ENCODE data around the gene TAF8. TPM values are rescaled to one million over a fixed set of nuclear protein-coding genes. Genes with fewer than 3 reads are reported as not detected.
"Not testable (repeated sequence)": the region's sequence is repeated elsewhere in the genome, so short reads cannot be mapped to it uniquely, and the experiment has no call there.

The TAF8 gene
- polyA plus RNA-seq (ENCODE audit: insufficient read length in 3 of 3): 10 to 100 TPM; 19.9 to 25.8 (median 20.4) TPM
- long read RNA-seq, donor 1, full-length matches to known transcripts: 3 of 3 reads
- long read RNA-seq, donor 1, partial matches to known transcripts: 0 of 3 reads
- long read RNA-seq, donor 1, other reads (novel, unspliced or antisense): 0 of 3 reads
- long read RNA-seq, donor 2, full-length matches to known transcripts: 4 of 4 reads
- long read RNA-seq, donor 2, partial matches to known transcripts: 0 of 4 reads
- long read RNA-seq, donor 2, other reads (novel, unspliced or antisense): 0 of 4 reads
- long read RNA-seq, donor 3, full-length matches to known transcripts: 3 of 3 reads
- long read RNA-seq, donor 3, partial matches to known transcripts: 0 of 3 reads
- long read RNA-seq, donor 3, other reads (novel, unspliced or antisense): 0 of 3 reads
- long read RNA-seq, donor 4, full-length matches to known transcripts: 4 of 4 reads
- long read RNA-seq, donor 4, partial matches to known transcripts: 0 of 4 reads
- long read RNA-seq, donor 4, other reads (novel, unspliced or antisense): 0 of 4 reads
- long read RNA-seq, donor 5: 0 reads
- long read RNA-seq, donor 6, full-length matches to known transcripts: 5 of 5 reads
- long read RNA-seq, donor 6, partial matches to known transcripts: 0 of 5 reads
- long read RNA-seq, donor 6, other reads (novel, unspliced or antisense): 0 of 5 reads
- long read RNA-seq, donor 7, full-length matches to known transcripts: 4 of 27 reads
- long read RNA-seq, donor 7, partial matches to known transcripts: 23 of 27 reads
- long read RNA-seq, donor 7, other reads (novel, unspliced or antisense): 0 of 27 reads
- long read RNA-seq, donor 8: 0 reads
- long read RNA-seq, donor 9, full-length matches to known transcripts: 1 of 1 reads
- long read RNA-seq, donor 9, partial matches to known transcripts: 0 of 1 reads
- long read RNA-seq, donor 9, other reads (novel, unspliced or antisense): 0 of 1 reads
- long read RNA-seq, donor 10, full-length matches to known transcripts: 3 of 3 reads
- long read RNA-seq, donor 10, partial matches to known transcripts: 0 of 3 reads
- long read RNA-seq, donor 10, other reads (novel, unspliced or antisense): 0 of 3 reads
- long read RNA-seq, donor 11, partial matches to known transcripts: 0 of 2 reads
- long read RNA-seq, donor 11, other reads (novel, unspliced or antisense): 0 of 2 reads
- long read RNA-seq, donor 12, partial matches to known transcripts: 0 of 1 reads
- long read RNA-seq, donor 12, other reads (novel, unspliced or antisense): 0 of 1 reads
- long read RNA-seq, donor 13: 0 reads
- long read RNA-seq, donor 14, full-length matches to known transcripts: 1 of 1 reads
- long read RNA-seq, donor 14, partial matches to known transcripts: 0 of 1 reads
- long read RNA-seq, donor 14, other reads (novel, unspliced or antisense): 0 of 1 reads
- long read RNA-seq, donor 15, full-length matches to known transcripts: 2 of 2 reads
- long read RNA-seq, donor 15, partial matches to known transcripts: 0 of 2 reads
- long read RNA-seq, donor 15, other reads (novel, unspliced or antisense): 0 of 2 reads
- long read RNA-seq, donor 16, full-length matches to known transcripts: 13 of 21 reads
- long read RNA-seq, donor 16, partial matches to known transcripts: 8 of 21 reads
- long read RNA-seq, donor 16, other reads (novel, unspliced or antisense): 0 of 21 reads

DNA sequence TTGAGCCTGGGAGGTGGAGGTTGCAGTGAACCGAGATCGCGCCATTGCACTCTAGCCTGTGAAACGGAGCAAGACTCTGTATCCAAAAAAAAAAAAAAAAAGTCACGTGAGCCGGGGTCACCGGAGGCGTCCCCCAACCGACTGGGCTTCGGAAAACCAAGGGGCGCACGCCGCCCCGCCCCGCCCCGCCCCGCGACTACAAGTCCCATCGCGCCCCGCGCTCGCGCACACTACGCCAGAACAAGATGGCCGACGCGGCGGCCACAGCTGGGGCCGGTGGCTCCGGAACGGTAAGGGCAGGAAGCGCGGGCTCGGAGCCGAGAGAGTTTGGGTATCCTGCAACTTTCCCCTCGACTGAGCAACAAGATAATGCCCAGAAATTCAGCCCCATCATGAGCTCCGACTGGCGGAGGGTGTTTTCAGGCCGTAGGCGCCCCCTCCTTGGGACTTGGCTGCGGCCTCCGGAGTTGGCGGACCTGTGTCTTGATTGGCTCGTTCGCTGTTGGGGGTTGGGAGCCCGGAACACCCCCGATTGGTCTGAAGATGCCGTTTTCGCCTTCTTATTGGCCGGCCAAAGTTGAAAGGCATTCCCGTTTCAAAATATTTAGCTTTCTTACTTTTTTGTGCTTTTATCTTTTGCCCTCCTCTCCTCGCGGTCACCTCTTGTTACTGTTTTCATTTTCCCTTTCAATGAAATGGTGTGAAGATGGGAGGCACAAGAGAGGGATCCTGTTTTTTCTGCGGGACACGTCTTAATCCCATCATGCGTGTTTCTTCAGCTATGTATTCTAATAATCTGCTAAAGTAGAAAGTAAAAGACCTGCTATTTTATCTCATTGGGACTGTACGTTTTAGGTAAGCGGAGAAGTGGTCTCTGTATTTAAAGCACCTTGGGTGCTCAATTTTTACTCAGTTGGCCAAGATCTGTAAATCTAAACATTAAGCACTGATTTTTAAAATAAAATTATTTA is at the start of gene TAF8:
Gene TAF8, plus strand, starts transcription at position 228 of the 971 bp plus-strand sequence. Its CDS starts 18 bp downstream, at position 246.
- DNase-seq (ENCODE audit: extremely low read depth in 1 of 11, low read depth in 9 of 11, low spot score in 4 of 11): peak; percentile 77 to 92 (median 90)

DNA sequence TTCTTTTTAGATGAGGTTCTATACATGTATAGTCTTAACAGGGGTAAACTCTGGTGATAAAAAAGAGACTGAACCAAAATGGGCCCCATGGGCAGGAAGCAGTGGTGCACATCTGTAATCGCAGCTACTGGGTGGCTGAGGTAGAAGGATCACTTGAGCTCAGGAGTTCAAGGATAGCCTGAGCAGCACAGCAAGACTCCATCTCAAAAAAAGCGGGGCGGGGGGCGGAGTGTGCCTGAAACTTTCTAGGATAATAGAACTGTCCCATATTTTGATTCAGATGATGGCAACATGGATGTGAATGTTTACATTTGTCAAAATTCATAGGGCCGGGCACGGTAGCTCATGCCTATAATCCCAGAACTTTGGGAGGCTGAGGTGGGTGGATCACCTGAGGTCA is 48.8 kb upstream of the TAF8 start:
- no peak for DNase-seq (ENCODE audit: extremely low read depth in 1 of 11, low read depth in 9 of 11, low spot score in 4 of 11)

GRCh38 chr6:42003658-42004057 is 46.7 kb upstream of the TAF8 start:
- DNase-seq (ENCODE audit: extremely low read depth in 1 of 11, low read depth in 9 of 11, low spot score in 4 of 11): not testable (repeated sequence)

GRCh38 chr6:42007286-42008137 is 42.8 kb upstream of the TAF8 start:
- DNase-seq (ENCODE audit: extremely low read depth in 1 of 11, low read depth in 9 of 11, low spot score in 4 of 11): no peak

GRCh38 chr6:42008138-42008528 is 42.2 kb upstream of the TAF8 start:
- DNase-seq (ENCODE audit: extremely low read depth in 1 of 11, low read depth in 9 of 11, low spot score in 4 of 11): not testable (repeated sequence)

DNA sequence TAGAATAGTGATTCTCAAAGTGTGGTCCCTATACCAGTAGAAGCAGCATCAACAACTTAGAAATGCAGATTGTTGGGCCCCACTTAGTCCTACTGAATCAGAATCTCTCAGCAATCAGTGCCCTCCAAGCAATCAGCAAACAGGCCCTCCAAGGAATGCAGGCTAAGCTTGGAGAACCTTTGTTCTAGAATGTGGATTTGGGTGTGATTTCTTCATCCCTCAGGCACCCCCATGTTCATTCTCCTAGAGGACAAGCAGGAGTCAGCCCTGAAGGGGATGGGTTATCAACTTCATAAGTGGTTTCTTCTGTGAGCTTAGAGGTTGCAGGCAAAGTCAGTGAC is 40.5 kb upstream of the TAF8 start:
- DNase-seq (ENCODE audit: extremely low read depth in 1 of 11, low read depth in 9 of 11, low spot score in 4 of 11): no peak

GRCh38 chr6:42010185-42010891 is 40.0 kb upstream of the TAF8 start:
- peak in 7 of 11 donors; percentile 20 to 47 (median 32) for DNase-seq (ENCODE audit: extremely low read depth in 1 of 11, low read depth in 9 of 11, low spot score in 4 of 11)

GRCh38 chr6:42010909-42011308 is 39.4 kb upstream of the TAF8 start:
- DNase-seq (ENCODE audit: extremely low read depth in 1 of 11, low read depth in 9 of 11, low spot score in 4 of 11): no peak

- no peak for DNase-seq (ENCODE audit: extremely low read depth in 1 of 11, low read depth in 9 of 11, low spot score in 4 of 11)
Observed at GRCh38 chr6:42012501-42013133, 37.7 kb upstream of the TAF8 start.

DNA sequence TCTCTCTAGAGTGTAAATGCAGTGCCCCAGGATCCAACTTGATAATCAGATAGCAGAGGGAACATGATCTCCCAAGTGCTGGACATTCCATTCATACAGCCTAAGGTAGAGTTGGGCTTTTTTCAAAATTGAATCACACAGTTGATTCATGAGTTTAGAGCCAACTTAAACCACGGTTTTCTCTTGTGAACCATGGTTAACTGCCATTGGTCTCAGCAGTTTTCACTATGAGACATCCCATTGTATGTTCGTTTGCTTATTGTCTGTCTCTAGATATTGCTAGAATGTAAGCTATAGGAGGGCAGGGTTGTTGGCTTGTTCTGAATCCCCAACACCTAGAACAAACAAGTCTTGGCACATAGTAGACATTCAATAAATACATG is 37.2 kb upstream of the TAF8 start:
- no peak for DNase-seq (ENCODE audit: extremely low read depth in 1 of 11, low read depth in 9 of 11, low spot score in 4 of 11)

DNA sequence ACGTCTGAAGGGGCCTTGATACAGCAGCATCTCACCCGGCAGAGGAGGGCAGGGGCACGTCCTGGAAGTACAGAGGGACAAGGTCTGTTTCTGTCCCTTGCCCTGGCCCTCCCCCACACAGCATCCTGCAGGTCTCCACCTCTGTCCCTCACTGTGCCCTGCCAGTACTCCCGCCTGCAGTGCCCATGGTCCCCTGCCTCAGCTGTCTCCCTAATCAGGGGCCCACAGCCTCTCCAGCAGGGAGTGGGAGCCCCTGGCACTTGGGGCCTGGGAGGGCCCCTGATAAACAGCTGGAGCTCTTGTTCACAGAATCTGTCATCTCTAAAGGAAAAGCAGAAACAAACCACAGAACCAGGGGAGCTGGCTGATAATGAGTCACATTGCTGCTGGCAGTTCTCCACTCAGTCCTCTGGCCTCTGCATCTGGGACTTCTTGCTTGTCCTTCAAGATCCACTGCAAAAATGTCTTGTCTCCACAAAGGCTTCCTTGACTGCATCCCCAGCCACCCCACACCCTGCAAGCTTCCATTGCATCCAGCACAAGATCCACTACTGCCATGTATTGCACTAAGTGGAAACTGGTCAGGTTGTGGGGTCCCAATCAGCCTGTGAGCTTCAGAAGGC is 33.2 kb upstream of the TAF8 start:
- no peak for DNase-seq (ENCODE audit: extremely low read depth in 1 of 11, low read depth in 9 of 11, low spot score in 4 of 11)

DNA sequence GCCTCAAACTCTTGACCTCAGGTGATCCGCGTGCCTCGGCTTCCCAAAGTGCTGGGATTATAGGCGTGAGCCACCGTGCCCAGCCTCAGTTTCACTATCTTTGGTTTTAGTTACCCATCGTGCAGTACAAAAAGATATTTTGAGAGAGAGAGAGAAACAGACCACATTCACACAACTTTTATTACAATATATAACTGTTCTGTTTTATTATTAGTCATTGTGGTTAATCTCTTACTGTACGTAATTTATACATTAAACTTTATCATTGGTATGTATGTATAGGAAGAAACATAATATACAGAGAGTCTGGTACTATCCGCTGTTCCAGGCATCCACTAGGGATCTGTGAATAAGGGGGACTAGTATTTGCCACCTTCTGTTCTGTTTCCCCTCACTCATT is 29.4 kb upstream of the TAF8 start:
- no peak for DNase-seq (ENCODE audit: extremely low read depth in 1 of 11, low read depth in 9 of 11, low spot score in 4 of 11)

DNA sequence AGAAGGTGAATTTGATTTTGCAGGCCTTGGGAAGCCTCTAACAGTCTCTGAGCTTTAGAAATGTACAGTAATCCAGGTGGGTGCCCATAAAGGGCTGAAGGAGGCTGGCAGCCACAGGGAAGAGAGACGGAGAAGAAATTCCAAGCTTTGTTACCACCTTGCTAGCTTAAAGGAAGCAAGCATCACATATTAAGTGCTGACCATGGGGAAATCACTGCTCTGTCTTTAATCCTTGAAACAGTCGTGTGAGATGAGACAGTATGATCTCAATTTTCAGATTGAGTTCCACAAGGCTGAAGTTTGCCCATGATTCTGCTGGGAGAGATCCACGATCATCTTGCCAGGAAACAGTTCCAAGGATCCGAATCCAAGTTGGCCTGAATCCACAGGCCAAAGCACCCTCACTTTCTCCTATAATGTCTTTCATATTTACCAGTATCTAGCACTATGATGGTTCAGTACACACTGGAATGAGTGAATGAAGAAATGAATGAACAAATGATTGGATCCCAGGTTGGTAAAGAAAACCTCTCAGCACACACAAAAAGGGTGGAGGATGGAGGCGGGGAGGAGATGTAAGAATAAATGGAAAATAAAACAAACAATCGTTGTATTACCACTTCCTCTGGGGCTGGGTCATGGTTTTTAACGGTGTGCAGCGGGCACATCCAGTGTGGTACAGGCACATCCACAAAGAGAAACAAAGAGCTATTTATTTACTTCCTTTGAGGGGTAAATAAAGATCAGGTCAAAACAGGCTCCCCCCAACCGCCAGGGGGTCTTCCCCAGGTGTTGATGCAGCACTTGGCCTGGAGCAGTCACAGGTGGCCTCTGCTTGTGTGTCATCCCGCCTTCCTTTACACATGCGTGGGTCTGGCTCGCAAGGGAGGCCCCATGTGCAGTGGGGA is 28.2 kb upstream of the TAF8 start:
- DNase-seq (ENCODE audit: extremely low read depth in 1 of 11, low read depth in 9 of 11, low spot score in 4 of 11): no peak

GRCh38 chr6:42022755-42023384 is 27.5 kb upstream of the TAF8 start:
- DNase-seq (ENCODE audit: extremely low read depth in 1 of 11, low read depth in 9 of 11, low spot score in 4 of 11): no peak
